Cardiac muscle cell (in vitro differentiated cells and primary cell): ENCODE measurements around the gene DSCAML1. TPM values are rescaled to one million over a fixed set of nuclear protein-coding genes. Genes with fewer than 3 reads are reported as not detected.

Experiments
- DNase-seq, 2 donors: peaks; one replicate each; pipeline versions ENCODE4 v3.0.0 to v3.0.0-alpha.2; 2010 to 2017; ENCODE audit warnings: low read depth in 1 of 2, low spot score in 1 of 2
- H3K27ac ChIP-seq: fragments of 200-600 bp; sonication (generic); 2 replicates; pipeline ENCODE4 v1.5.1; 2016
- H3K27me3 ChIP-seq: fragments of 200-600 bp; sonication (generic); 2 replicates; pipeline ENCODE4 v1.6.0; 2016; ENCODE audit warnings: control low read depth
- H3K36me3 ChIP-seq: fragments of 200-600 bp; sonication (generic); 2 replicates; pipeline ENCODE4 v1.5.1; 2016; ENCODE audit warnings: control low read depth
- H3K4me1 ChIP-seq: fragments of 200-600 bp; sonication (generic); 2 replicates; pipeline ENCODE4 v1.8.1; 2017; ENCODE audit warnings: low read depth, mild to moderate bottlenecking, mixed run types
- H3K4me3 ChIP-seq: fragments of 200-600 bp; sonication (generic); 2 replicates; pipeline ENCODE4 v1.5.1; 2016; ENCODE audit warnings: mild to moderate bottlenecking
- H3K9me3 ChIP-seq: fragments of 200-600 bp; sonication (generic); 2 replicates; pipeline ENCODE4 v1.5.1; 2017; ENCODE audit warnings: low read depth, mild to moderate bottlenecking, control low read depth
- polyA plus RNA-seq: library from polyadenylated mRNA; unstranded; fragments of >200 nt; fragmentation: Nextera tagmentation; extraction: Ambion mirVana; gene quantifications from 2 replicates; pipeline ENCODE4 v1.2.1, GENCODE V29; 2016
- total RNA-seq: library from RNA; depleted of rRNA; stranded (reverse); fragments of >200 nt; gene quantifications from 2 replicates; pipeline ENCODE4 v1.2.3, GENCODE V29; 2016
- TF ChIP-seq, protein P1 (sequence below): IDR thresholded peaks from 2 replicates; pipeline ENCODE4 v1.5.1; 2012; ENCODE audit warnings: low read depth, mild to moderate bottlenecking, low read length

Gene DSCAML1
- total and polyA plus RNA-seq, 2 experiments from 2014 or later: 1.8 TPM; not detected in 1

DNA sequence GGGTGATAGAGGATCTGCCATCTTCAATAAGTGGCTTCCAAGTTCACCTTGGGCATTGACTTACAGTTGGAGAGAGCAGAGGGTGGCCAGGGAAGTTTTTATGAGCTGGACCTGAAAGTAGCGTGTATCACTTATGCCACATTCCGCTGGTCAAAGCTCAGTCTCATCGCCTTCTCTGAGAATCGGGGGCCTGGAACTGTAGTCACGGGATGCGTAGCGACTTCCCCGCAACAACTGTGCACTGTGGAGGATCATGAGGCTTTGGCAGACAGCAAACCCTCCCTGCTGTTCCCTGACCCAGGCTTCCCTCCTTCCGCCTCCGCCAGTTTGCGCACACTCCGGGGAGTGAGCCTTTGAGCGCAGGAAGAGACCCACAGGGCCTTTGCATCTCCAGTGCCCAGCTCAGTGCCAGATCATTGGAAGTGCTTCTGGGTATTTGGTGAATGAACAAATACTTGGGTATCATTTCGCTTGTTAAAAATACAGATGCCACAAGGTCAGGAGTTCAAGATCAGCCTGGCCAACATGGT lies 373.9 kb downstream of the DSCAML1 start:
- H3K9me3 ChIP-seq: no peaks in the 10 kb centered on the region
- H3K27ac ChIP-seq: no peak overlapping the region
- H3K4me3 ChIP-seq: no peak overlapping the region
- no peaks in the 10 kb centered on the region for H3K36me3 ChIP-seq
- DNase-seq: no peak
- TF ChIP-seq, protein P1, sequence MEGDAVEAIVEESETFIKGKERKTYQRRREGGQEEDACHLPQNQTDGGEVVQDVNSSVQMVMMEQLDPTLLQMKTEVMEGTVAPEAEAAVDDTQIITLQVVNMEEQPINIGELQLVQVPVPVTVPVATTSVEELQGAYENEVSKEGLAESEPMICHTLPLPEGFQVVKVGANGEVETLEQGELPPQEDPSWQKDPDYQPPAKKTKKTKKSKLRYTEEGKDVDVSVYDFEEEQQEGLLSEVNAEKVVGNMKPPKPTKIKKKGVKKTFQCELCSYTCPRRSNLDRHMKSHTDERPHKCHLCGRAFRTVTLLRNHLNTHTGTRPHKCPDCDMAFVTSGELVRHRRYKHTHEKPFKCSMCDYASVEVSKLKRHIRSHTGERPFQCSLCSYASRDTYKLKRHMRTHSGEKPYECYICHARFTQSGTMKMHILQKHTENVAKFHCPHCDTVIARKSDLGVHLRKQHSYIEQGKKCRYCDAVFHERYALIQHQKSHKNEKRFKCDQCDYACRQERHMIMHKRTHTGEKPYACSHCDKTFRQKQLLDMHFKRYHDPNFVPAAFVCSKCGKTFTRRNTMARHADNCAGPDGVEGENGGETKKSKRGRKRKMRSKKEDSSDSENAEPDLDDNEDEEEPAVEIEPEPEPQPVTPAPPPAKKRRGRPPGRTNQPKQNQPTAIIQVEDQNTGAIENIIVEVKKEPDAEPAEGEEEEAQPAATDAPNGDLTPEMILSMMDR: no peak
- H3K27me3 ChIP-seq: peaks cover 5% of the 10 kb centered on the region
- peaks cover 4% of the 10 kb centered on the region for H3K4me1 ChIP-seq

DNA sequence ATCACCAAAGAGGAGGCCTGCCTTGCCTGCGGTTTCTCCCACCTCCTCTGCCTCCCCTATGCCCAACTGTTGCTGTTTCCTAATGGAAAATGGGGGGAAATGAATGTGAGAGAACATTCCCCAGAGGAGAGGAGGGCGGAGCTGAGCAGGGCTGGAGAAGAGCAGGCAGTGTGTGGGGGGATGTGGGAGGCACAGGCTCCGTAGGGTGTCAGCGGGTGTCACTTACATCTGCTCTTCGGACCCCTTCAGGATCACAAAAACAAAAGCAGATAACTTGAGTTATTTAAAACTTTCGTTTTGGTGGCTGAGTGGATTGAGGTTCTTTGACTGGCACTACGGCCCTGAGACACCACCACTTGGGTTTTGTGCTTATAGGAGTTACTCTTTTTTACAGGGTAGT lies 375.5 kb downstream of the DSCAML1 start:
- H3K4me1 ChIP-seq: peaks cover 4% of the 10 kb centered on the region
- no peak for DNase-seq
- H3K9me3 ChIP-seq: no peaks in the 10 kb centered on the region
- H3K27ac ChIP-seq: no peak overlapping the region
- H3K4me3 ChIP-seq: no peak overlapping the region
- H3K27me3 ChIP-seq: peaks cover 2% of the 10 kb centered on the region
- H3K36me3 ChIP-seq: no peaks in the 10 kb centered on the region
- TF ChIP-seq, protein P1: no peak

DNA sequence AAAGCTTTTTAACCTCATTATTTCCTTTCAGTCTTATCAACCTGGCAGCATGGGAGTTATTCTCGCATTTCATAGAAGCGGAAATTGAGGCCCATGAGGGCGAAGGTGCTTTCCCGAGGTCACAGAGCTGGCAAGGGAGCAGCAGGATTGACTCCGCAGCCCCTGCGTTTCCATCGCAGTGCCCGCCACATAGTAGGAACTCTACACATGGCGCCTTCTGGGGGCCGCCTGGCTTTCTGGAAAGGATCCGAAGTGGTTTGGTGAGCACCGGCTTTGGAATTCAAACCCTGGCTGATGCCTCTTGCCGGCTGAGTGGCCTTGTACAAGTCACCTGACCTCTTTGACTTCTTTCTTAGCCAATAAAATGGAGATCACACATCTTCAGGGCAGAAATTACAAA lies 376.0 kb downstream of the DSCAML1 start:
- no peak for DNase-seq
- no peak overlapping the region for H3K4me3 ChIP-seq
- H3K27me3 ChIP-seq: no peaks in the 10 kb centered on the region
- no peaks in the 10 kb centered on the region for H3K36me3 ChIP-seq
- no peak overlapping the region for H3K27ac ChIP-seq
- no peaks in the 10 kb centered on the region for H3K9me3 ChIP-seq
- peaks cover 4% of the 10 kb centered on the region for H3K4me1 ChIP-seq
- TF ChIP-seq, protein P1: no peak

DNA sequence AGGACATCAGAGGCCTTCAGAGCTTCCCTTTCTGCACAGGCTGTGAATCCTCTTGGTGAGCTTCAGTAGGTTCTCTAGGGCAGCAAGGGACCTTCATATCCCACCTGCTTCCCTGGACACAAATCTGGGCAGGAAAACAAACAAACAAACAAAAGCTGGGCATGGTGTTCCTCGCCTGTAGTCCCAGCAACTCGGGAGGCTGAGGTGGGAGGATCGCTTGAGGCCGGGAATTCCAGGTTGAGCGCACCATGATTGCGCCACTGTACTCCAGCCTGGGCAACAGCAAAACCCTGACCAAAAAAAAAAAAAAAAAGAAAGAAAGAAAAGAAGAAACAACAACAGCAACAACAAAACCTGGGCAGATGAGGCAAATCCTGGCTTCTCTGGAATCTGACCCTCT lies 376.4 kb downstream of the DSCAML1 start:
- no peak for DNase-seq
- H3K36me3 ChIP-seq: no peaks in the 10 kb centered on the region
- H3K4me1 ChIP-seq: peaks cover 4% of the 10 kb centered on the region
- no peak overlapping the region for H3K27ac ChIP-seq
- H3K4me3 ChIP-seq: no peak overlapping the region
- H3K27me3 ChIP-seq: no peaks in the 10 kb centered on the region
- H3K9me3 ChIP-seq: no peaks in the 10 kb centered on the region
- TF ChIP-seq, protein P1: no peak

DNA sequence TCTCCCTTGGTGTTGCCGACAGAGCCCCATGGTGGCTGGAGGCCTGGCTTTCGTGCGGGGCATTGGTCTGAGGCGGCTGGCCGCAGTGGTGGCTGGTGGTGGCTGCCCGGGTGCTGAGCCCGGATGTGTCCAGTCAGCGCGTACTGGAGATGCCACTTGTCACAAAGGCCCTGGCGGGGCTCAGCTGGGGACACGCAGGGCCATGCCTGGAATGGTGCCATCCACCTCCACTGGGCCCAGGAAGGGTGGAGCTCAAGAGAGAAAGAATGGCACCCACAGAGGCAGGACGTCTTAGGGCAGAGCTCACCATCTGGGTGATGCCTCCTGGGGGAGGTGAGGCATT lies 376.9 kb downstream of the DSCAML1 start:
- no peak for DNase-seq
- no peak overlapping the region for H3K27ac ChIP-seq
- no peaks in the 10 kb centered on the region for H3K9me3 ChIP-seq
- H3K4me1 ChIP-seq: peaks cover 4% of the 10 kb centered on the region
- no peaks in the 10 kb centered on the region for H3K36me3 ChIP-seq
- no peak overlapping the region for H3K4me3 ChIP-seq
- TF ChIP-seq, protein P1: no peak
- H3K27me3 ChIP-seq: no peaks in the 10 kb centered on the region
